Measurements from ENCODE around the gene CNIH2. TPM values are rescaled to one million over a fixed set of nuclear protein-coding genes. Genes with fewer than 3 reads are reported as not detected.

The CNIH2 gene
- total and polyA plus RNA-seq, 2 donors (not counting 1 experiment from before 2014, with no cell fraction given) = 0.92 to 2.0 TPM

- Mint-ChIP-seq H3K27ac (peak overlapping the region; percentile 99), H3K4me1 (peaks cover 26% of the 10 kb centered on the region), H3K9me3 (ENCODE audit: insufficient read depth) (no peaks in the 10 kb centered on the region), H3K27me3 (peaks cover 3% of the 10 kb centered on the region), H3K4me3 (peak overlapping the region; percentile 99)
- POLR2A ChIA-PET = interaction anchor here (0.7 to 2.0 kb wide), 5 partner anchors 16 to 649 kb away, joined by 3 to 12 read pairs (median 4); partner anchors contain the start of genes BRMS1, RELA and RIN1
- DNase-seq = no peak
- no peaks in the 10 kb centered on the region for H3K9me3 ChIP-seq (ENCODE audit: control extremely low read depth in 1 of 3, control insufficient read depth in 2 of 3, insufficient read depth in 1 of 3, low read length in 2 of 3)
- H4K20me1 ChIP-seq (ENCODE audit: control insufficient read depth, insufficient read depth, low read length, poor library complexity, severe bottlenecking) = no peaks in the 10 kb centered on the region
- WGBS (ENCODE audit: insufficient coverage) = 35% methylated on average over 18 of the region's 26 CpGs
- H3K4me1 ChIP-seq (ENCODE audit: control insufficient read depth in 2 of 2, insufficient read depth in 2 of 2, low read length in 2 of 2) = peaks cover 10 to 19% of the 10 kb centered on the region in 2 donors
- H3K36me3 ChIP-seq (replicated peaks in 1 of 2; ENCODE audit: control extremely low read depth in 1 of 2, control insufficient read depth in 1 of 2, extremely low read depth in 1 of 2, insufficient read depth in 2 of 2, low read length in 1 of 2) = no peaks in the 10 kb centered on the region
- no peaks in the 10 kb centered on the region for H3K79me2 ChIP-seq (ENCODE audit: control insufficient read depth, insufficient read depth, low read length)
- H3K4me3 ChIP-seq (ENCODE audit: control extremely low read depth in 1 of 5, extremely low read depth in 1 of 5, insufficient read depth in 1 of 5, low read depth in 2 of 5, low read length in 4 of 5) = peak overlapping the region in 4 of 5 experiments; percentile 50 to 72 (median 67)
- CTCF ChIA-PET = interaction anchor here (0.6 to 6.3 kb wide), 44 partner anchors 9 to 452 kb away, joined by 3 to 101 read pairs (median 6); partner anchors contain the start of genes ACTN3, B4GAT1, BRMS1 and FIBP
- H3K4me2 ChIP-seq (replicated peaks; ENCODE audit: low read depth, low read length, poor library complexity, severe bottlenecking) = peak overlapping the region; percentile 89
- H2AFZ ChIP-seq (ENCODE audit: insufficient read depth, low read depth, low read length, poor library complexity, severe bottlenecking) = peak overlapping the region; percentile 88
- H3K9ac ChIP-seq (ENCODE audit: low read length) = peak overlapping the region; percentile 75
- TF ChIP-seq CTCF (IDR thresholded peaks at IDR 0.05) = no peak
- no peak for TF ChIP-seq EZH2 (IDR thresholded peaks at IDR 0.05; ENCODE audit: borderline replicate concordance, insufficient read depth, low read depth, low read length, poor library complexity, severe bottlenecking)
- peak overlapping the region; percentile 74 to 88 for H3K27ac ChIP-seq (ENCODE audit: low read length in 2 of 2)
- ATAC-seq (ENCODE audit: low read depth) = no peak
- no peaks in the 10 kb centered on the region for H3K27me3 ChIP-seq (replicated peaks in 1 of 4; ENCODE audit: control extremely low read depth in 1 of 4, control insufficient read depth in 3 of 4, insufficient read depth in 4 of 4, low read length in 3 of 4)
- intact Hi-C loops (cut with micrococcal nuclease) = no loop called here
Observed at GRCh38 chr11:66311470-66311964, 33.5 kb downstream of the CNIH2 start.

GRCh38 chr11:66311965-66312548, 34.1 kb downstream of the CNIH2 start:
- no peaks in the 10 kb centered on the region for H4K20me1 ChIP-seq (ENCODE audit: control insufficient read depth, insufficient read depth, low read length, poor library complexity, severe bottlenecking)
- peak; percentile 100 for DNase-seq
- H3K79me2 ChIP-seq (ENCODE audit: control insufficient read depth, insufficient read depth, low read length) = no peaks in the 10 kb centered on the region
- H3K9ac ChIP-seq (ENCODE audit: low read length) = peak overlapping the region; percentile 75
- H3K4me3 Mint-ChIP-seq = peak overlapping the region; percentile 99
- H3K27ac Mint-ChIP-seq = peak overlapping the region; percentile 99
- H3K27me3 ChIP-seq (replicated peaks in 1 of 4; ENCODE audit: control extremely low read depth in 1 of 4, control insufficient read depth in 3 of 4, insufficient read depth in 4 of 4, low read length in 3 of 4) = no peaks in the 10 kb centered on the region
- peak overlapping the region; percentile 74 to 88 for H3K27ac ChIP-seq (ENCODE audit: low read length in 2 of 2)
- H3K9me3 Mint-ChIP-seq (ENCODE audit: insufficient read depth) = no peaks in the 10 kb centered on the region
- H3K4me1 ChIP-seq (ENCODE audit: control insufficient read depth in 2 of 2, insufficient read depth in 2 of 2, low read length in 2 of 2) = peaks cover 11 to 21% of the 10 kb centered on the region in 2 donors
- peak; percentile 79 for ATAC-seq (ENCODE audit: low read depth)
- peak overlapping the region; percentile 30 to 72 (median 63) for H3K4me3 ChIP-seq (ENCODE audit: control extremely low read depth in 1 of 5, extremely low read depth in 1 of 5, insufficient read depth in 1 of 5, low read depth in 2 of 5, low read length in 4 of 5)
- TF ChIP-seq CTCF (IDR thresholded peaks at IDR 0.05) (peak; percentile 99), EZH2 (IDR thresholded peaks at IDR 0.05; ENCODE audit: borderline replicate concordance, insufficient read depth, low read depth, low read length, poor library complexity, severe bottlenecking) (no peak)
- ChIA-PET CTCF (interaction anchor here (0.6 to 6.3 kb wide), 47 partner anchors 10 to 532 kb away, joined by 3 to 101 read pairs (median 5); partner anchors contain the start of genes B4GAT1, BRMS1, DPP3 and MRPL11), POLR2A (interaction anchor here (0.5 to 2.0 kb wide), 19 partner anchors 9 to 926 kb away, joined by 3 to 12 read pairs (median 4); partner anchors contain the start of genes BRMS1, DPP3, FIBP and MRPL11)
- H3K4me1 Mint-ChIP-seq = peaks cover 28% of the 10 kb centered on the region
- under 1% methylated on average over 44 of the region's 44 CpGs for WGBS (ENCODE audit: insufficient coverage)
- peak overlapping the region; percentile 88 for H2AFZ ChIP-seq (ENCODE audit: insufficient read depth, low read depth, low read length, poor library complexity, severe bottlenecking)
- H3K36me3 ChIP-seq (replicated peaks in 1 of 2; ENCODE audit: control extremely low read depth in 1 of 2, control insufficient read depth in 1 of 2, extremely low read depth in 1 of 2, insufficient read depth in 2 of 2, low read length in 1 of 2) = no peaks in the 10 kb centered on the region
- no peaks in the 10 kb centered on the region for H3K9me3 ChIP-seq (ENCODE audit: control extremely low read depth in 1 of 3, control insufficient read depth in 2 of 3, insufficient read depth in 1 of 3, low read length in 2 of 3)
- H3K27me3 Mint-ChIP-seq = peaks cover 3% of the 10 kb centered on the region
- peak overlapping the region; percentile 89 for H3K4me2 ChIP-seq (replicated peaks; ENCODE audit: low read depth, low read length, poor library complexity, severe bottlenecking)
- intact Hi-C loops (cut with micrococcal nuclease) = loop anchor here (1.0 to 2.0 kb wide), 9 partner anchors 16 to 367 kb away; partner anchors contain the start of genes BRMS1, PELI3, RAB1B and SLC29A2
